Left lobe of liver (tissue), 2 donors: Measurements from ENCODE around the gene PPP1R3D. TPM values are rescaled to one million over a fixed set of nuclear protein-coding genes. Genes with fewer than 3 reads are reported as not detected.
"Not testable (repeated sequence)": the region's sequence is repeated elsewhere in the genome, so short reads cannot be mapped to it uniquely, and the experiment has no call there.

Experiments used
- ATAC-seq: fragments of 200-7000 bp; cut with Tn5 transposase; one replicate; pipeline ENCODE4 v1.9.1; 2020; ENCODE audit warnings: mild to moderate bottlenecking, moderate library complexity
- DNase-seq: peaks from one replicate; pipeline ENCODE4 v3.0.0-alpha.2; 2020; ENCODE audit warnings: low spot score
- total RNA-seq: library from RNA; stranded (reverse); gene quantifications from one replicate; pipeline ENCODE4 v1.2.1, GENCODE V29; 2021
- donor health status: DM: no; HTN: no; CAD: no; lungs with moderate emphysema.
- donor health status: DM: no; HTN: yes; CAD: no.

Gene PPP1R3D
- total RNA-seq, 1 donor from 2014 or later = 0.78 TPM

- ATAC-seq (no peak), DNase-seq (no peak)
Observed at GRCh38 chr20:59925899-59926298, 14.2 kb downstream of the PPP1R3D start.

DNA sequence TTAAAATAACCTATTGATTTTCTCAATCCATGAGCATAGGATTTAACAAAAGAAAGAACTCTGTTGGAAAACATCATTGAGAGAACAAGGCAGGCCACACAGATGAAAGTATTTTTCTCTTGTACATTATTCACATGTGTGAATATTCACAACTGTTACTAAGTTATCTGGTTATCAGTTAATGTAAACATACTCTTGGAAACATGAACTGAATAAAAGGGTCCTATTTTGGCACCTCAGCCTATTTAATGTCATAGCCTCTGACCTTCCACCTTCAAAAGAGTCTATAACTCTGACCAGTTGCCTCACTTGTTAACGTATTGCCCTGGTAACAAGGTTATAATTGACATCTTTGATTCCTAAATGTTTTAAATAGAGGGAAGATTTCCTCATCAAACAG is 14.7 kb downstream of the PPP1R3D start:
- DNase-seq (no peak), ATAC-seq (no peak)

DNA sequence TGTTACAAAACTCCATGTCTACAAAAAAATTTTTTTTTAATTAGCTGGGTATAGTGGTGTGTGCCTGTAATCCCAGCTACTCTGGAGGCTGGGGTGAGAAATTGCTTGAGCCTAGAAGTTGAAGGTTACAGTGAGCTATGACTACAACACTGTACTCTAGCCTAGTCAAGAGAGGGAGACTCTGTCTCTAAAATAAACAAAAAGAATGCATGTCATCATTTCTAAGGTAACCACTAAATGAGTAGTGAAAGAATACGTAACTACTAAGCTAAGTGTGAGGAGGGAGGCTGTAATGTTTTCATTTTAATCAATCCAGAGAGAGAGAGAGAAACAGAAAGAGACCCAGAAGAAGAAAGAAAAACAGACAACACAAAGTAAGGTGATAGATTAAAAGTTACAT is 16.6 kb downstream of the PPP1R3D start:
- DNase-seq (no peak), ATAC-seq (no peak)

- DNase-seq (no peak), ATAC-seq (no peak)
Observed at GRCh38 chr20:59920944-59921343, 19.2 kb downstream of the PPP1R3D start.

- ATAC-seq (no peak), DNase-seq (no peak)
Observed at GRCh38 chr20:59912609-59913008, 27.5 kb downstream of the PPP1R3D start.

DNA sequence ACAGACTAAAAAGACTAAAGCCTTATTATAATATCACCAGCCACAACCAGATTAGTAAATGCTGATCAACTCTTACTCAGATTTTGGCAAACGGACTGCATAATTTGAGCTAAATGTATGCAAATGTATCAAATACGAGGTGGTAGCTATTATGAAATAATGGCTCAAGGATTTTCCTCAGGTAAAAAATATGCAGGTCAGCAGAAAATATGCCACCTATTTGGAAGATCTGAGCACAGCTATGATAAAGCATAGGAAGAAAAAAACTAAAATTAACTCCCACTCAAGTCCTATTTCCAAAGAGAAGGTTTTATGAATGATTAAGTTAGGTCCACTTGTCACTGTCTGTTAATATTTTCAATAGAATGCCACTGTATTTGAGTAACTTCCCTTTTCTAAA is 29.1 kb downstream of the PPP1R3D start:
- no peak for ATAC-seq
- DNase-seq = no peak

DNA sequence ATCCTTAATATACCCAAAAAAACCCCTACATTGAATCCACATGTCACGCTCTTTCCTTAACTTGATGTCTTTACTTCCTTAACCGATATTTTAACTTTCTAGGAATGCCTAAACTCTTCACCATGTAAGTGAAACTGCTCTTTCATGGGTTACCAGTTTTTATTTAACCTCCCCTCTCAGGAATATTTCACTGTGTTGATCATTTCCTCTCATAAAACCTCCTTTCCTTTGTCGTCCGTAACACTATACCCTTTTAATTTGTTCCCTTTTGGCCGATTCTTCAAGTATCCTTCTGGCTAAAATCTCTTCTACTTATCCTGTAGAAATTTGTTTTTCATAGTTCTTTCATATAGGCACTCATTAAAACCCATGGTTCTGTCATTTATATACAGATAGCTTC is 31.2 kb downstream of the PPP1R3D start:
- DNase-seq = no peak
- no peak for ATAC-seq

- DNase-seq (no peak), ATAC-seq (no peak)
Observed at GRCh38 chr20:59903621-59904020, 36.5 kb downstream of the PPP1R3D start.

- ATAC-seq = no peak
- no peak for DNase-seq
Observed at GRCh38 chr20:59902470-59902869, 37.6 kb downstream of the PPP1R3D start.

GRCh38 chr20:59895908-59896307 is 44.2 kb downstream of the PPP1R3D start:
- ATAC-seq = no peak
- DNase-seq = no peak

DNA sequence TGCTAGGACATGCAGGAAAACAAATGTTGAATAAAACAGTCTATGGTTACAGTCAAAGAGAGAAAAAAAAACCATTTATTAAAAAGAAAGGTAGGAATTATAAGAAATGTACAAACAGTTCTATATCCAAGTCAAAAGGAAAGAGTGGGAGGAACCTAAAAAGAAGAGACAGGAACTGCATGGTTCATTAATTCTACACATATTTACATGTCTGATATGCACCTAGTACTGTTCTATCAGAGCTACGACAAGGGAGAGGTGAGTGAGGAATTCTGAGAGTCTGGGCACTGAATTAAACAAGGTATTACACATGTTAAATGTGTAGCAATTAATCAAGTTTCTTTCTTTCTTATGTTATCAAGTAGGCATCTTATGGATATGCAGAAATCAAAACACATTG is 48.5 kb downstream of the PPP1R3D start:
- no peak for ATAC-seq
- no peak for DNase-seq

GRCh38 chr20:59890035-59890434 is 50.1 kb downstream of the PPP1R3D start:
- ATAC-seq, DNase-seq: not testable (repeated sequence)

GRCh38 chr20:59888050-59888449 is 52.1 kb downstream of the PPP1R3D start:
- no peak for ATAC-seq

More at GRCh38 chr20:59888050-59888449, 52.1 kb downstream of the PPP1R3D start:
- DNase-seq = no peak

Other genes starting within 250 kb of the PPP1R3D start
- 0.35 TPM for gene SYCP2, start 6.7 kb downstream of the PPP1R3D start, total RNA-seq
- gene FAM217B, start 84 bp upstream of the PPP1R3D start, total RNA-seq = 2.2 TPM
- 0.38 TPM for gene CDH26, start 18.1 kb upstream of the PPP1R3D start, total RNA-seq